ENCODE results near the gene DNAJC15. TPM values are rescaled to one million over a fixed set of nuclear protein-coding genes. Genes with fewer than 3 reads are reported as not detected.
A peak's percentile ranks its signal among the peaks of the same experiment; 100 is the strongest.

DNAJC15 gene
- 10 to 100 TPM; 29.7 to 46.9 TPM for total RNA-seq
- 32.0 TPM for polyA plus RNA-seq (2013, experiment 1 of 2)
- polyA plus RNA-seq (2013, experiment 2 of 2), result 29.6 TPM
- long read RNA-seq, experiment 1, full-length matches to known transcripts, result 29 of 66 reads
- long read RNA-seq, experiment 1, partial matches to known transcripts, result 14 of 66 reads
- long read RNA-seq, experiment 1, other reads (novel, unspliced or antisense), result 23 of 66 reads
- long read RNA-seq, experiment 2, full-length matches to known transcripts, result 68 of 253 reads
- long read RNA-seq, experiment 2, partial matches to known transcripts, result 109 of 253 reads
- long read RNA-seq, experiment 2, other reads (novel, unspliced or antisense), result 76 of 253 reads
- long read RNA-seq, experiment 3, full-length matches to known transcripts, result 101 of 142 reads
- long read RNA-seq, experiment 3, partial matches to known transcripts, result 10 of 142 reads
- long read RNA-seq, experiment 3, other reads (novel, unspliced or antisense), result 31 of 142 reads
- long read RNA-seq, experiment 4, full-length matches to known transcripts, result 63 of 198 reads
- long read RNA-seq, experiment 4, partial matches to known transcripts, result 5 of 198 reads
- long read RNA-seq, experiment 4, other reads (novel, unspliced or antisense), result 130 of 198 reads

GRCh38 chr13:43023289-43023963, at the start of gene DNAJC15:
DNAJC15 (plus strand) TSS chr13:43023586; CDS start chr13:43023627, 41 bp downstream.
- H3K36me3 Mint-ChIP-seq (ENCODE audit: low read depth), result peaks cover 21% of the 10 kb centered on the region
- H3K36me3 ChIP-seq (ENCODE audit: control insufficient read depth, insufficient read depth, low read length), result peaks cover 5% of the 10 kb centered on the region
- H3K9me3 ChIP-seq (ENCODE audit: control insufficient read depth, low read length), result peaks cover 3% of the 10 kb centered on the region
- H3K9me3 Mint-ChIP-seq, result peaks cover 6% of the 10 kb centered on the region
- H3K4me3 ChIP-seq (ENCODE audit: low read length), result peak within 1 kb of the TSS; percentile 90
- H3K4me3 Mint-ChIP-seq, result peak within 1 kb of the TSS; percentile 90
- H3K27ac Mint-ChIP-seq, result peak within 1 kb of the TSS; percentile 95
- peak within 1 kb of the TSS; percentile 68 for H3K9ac ChIP-seq (ENCODE audit: extremely low read depth, low read length, poor library complexity, severe bottlenecking)
- TF ChIP-seq, protein P1, sequence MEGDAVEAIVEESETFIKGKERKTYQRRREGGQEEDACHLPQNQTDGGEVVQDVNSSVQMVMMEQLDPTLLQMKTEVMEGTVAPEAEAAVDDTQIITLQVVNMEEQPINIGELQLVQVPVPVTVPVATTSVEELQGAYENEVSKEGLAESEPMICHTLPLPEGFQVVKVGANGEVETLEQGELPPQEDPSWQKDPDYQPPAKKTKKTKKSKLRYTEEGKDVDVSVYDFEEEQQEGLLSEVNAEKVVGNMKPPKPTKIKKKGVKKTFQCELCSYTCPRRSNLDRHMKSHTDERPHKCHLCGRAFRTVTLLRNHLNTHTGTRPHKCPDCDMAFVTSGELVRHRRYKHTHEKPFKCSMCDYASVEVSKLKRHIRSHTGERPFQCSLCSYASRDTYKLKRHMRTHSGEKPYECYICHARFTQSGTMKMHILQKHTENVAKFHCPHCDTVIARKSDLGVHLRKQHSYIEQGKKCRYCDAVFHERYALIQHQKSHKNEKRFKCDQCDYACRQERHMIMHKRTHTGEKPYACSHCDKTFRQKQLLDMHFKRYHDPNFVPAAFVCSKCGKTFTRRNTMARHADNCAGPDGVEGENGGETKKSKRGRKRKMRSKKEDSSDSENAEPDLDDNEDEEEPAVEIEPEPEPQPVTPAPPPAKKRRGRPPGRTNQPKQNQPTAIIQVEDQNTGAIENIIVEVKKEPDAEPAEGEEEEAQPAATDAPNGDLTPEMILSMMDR (conservative IDR thresholded peaks at IDR 0.05), result peak; percentile 35
- DNase-seq, result peak; percentile 86
- no peaks in the 10 kb centered on the region for H3K27me3 Mint-ChIP-seq (ENCODE audit: insufficient read depth)
- 12 to 28% methylated on average over 26 to 48 of the region's 48 CpGs for WGBS, 2 experiments (ENCODE audit: insufficient coverage in 1 of 2, insufficient read length in 1 of 2)
- peaks cover 3% of the 10 kb centered on the region for H3K4me1 ChIP-seq (ENCODE audit: control insufficient read depth, insufficient read depth, low read length)
- H3K27me3 ChIP-seq (ENCODE audit: control insufficient read depth, insufficient read depth, low read length, poor library complexity, severe bottlenecking), result no peaks in the 10 kb centered on the region
- peaks cover 12% of the 10 kb centered on the region for H3K4me1 Mint-ChIP-seq
- peak within 1 kb of the TSS; percentile 72 for H3K27ac ChIP-seq (ENCODE audit: low read depth, low read length)

GRCh38 chr13:42976066-42976465, 47.3 kb upstream of the DNAJC15 start:
- Mint-ChIP-seq H3K4me1 (peaks cover 26% of the 10 kb centered on the region), H3K36me3 (ENCODE audit: low read depth) (peaks cover 21% of the 10 kb centered on the region), H3K27ac (no peak overlapping the region), H3K4me3 (no peak overlapping the region), H3K9me3 (peaks cover 12% of the 10 kb centered on the region), H3K27me3 (ENCODE audit: insufficient read depth) (no peaks in the 10 kb centered on the region)
- no peak for DNase-seq
- no peak overlapping the region for H3K27ac ChIP-seq (ENCODE audit: low read depth, low read length)
- H3K4me1 ChIP-seq (ENCODE audit: control insufficient read depth, insufficient read depth, low read length), result peaks cover 21% of the 10 kb centered on the region
- WGBS, 2 experiments (ENCODE audit: insufficient coverage in 1 of 2, insufficient read length in 1 of 2), result 91 to 92% methylated on average over 2 of the region's 3 CpGs
- peak overlapping the region; percentile 44 for H3K4me3 ChIP-seq (ENCODE audit: low read length)
- TF ChIP-seq, protein P1 (conservative IDR thresholded peaks at IDR 0.05), result no peak
- no peaks in the 10 kb centered on the region for H3K27me3 ChIP-seq (ENCODE audit: control insufficient read depth, insufficient read depth, low read length, poor library complexity, severe bottlenecking)
- H3K9me3 ChIP-seq (ENCODE audit: control insufficient read depth, low read length), result peaks cover 27% of the 10 kb centered on the region
- peaks cover 73% of the 10 kb centered on the region for H3K36me3 ChIP-seq (ENCODE audit: control insufficient read depth, insufficient read depth, low read length)
- H3K9ac ChIP-seq (ENCODE audit: extremely low read depth, low read length, poor library complexity, severe bottlenecking), result no peak overlapping the region

DNA sequence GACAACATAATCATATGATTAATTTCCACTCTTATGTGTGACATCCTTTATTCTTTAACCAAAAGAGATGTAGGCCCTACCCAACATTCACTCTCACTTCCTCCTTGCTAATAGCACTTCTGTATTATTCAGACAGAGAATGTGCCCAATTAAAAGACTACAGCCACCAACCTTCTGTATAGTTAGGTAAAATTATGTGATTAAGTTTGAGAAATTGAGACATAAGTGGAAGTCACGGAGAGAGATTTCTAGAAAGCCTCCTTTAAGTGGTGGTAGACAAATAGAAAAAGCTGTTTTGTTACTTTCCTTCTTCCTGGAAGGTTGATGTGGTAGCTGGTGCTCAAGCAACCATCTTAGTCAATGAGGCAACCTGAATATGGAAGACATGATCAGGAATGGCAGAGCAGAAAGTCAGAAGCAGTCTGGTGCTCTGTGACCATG, 46.1 kb upstream of the DNAJC15 start:
- H3K4me1 Mint-ChIP-seq, result peaks cover 25% of the 10 kb centered on the region
- no peak overlapping the region for H3K4me3 Mint-ChIP-seq
- H3K36me3 Mint-ChIP-seq (ENCODE audit: low read depth), result peaks cover 21% of the 10 kb centered on the region
- no peak overlapping the region for H3K9ac ChIP-seq (ENCODE audit: extremely low read depth, low read length, poor library complexity, severe bottlenecking)
- WGBS, 2 experiments (ENCODE audit: insufficient coverage in 1 of 2, insufficient read length in 1 of 2), result 100% methylated on average over 1 of the region's 1 CpG
- H3K9me3 Mint-ChIP-seq, result peaks cover 12% of the 10 kb centered on the region
- H3K36me3 ChIP-seq (ENCODE audit: control insufficient read depth, insufficient read depth, low read length), result peaks cover 67% of the 10 kb centered on the region
- TF ChIP-seq, protein P1 (conservative IDR thresholded peaks at IDR 0.05), result no peak
- H3K27me3 ChIP-seq (ENCODE audit: control insufficient read depth, insufficient read depth, low read length, poor library complexity, severe bottlenecking), result no peaks in the 10 kb centered on the region
- no peak overlapping the region for H3K27ac Mint-ChIP-seq
- H3K4me1 ChIP-seq (ENCODE audit: control insufficient read depth, insufficient read depth, low read length), result peaks cover 20% of the 10 kb centered on the region
- peaks cover 27% of the 10 kb centered on the region for H3K9me3 ChIP-seq (ENCODE audit: control insufficient read depth, low read length)
- no peaks in the 10 kb centered on the region for H3K27me3 Mint-ChIP-seq (ENCODE audit: insufficient read depth)
- no peak for DNase-seq
- no peak overlapping the region for H3K27ac ChIP-seq (ENCODE audit: low read depth, low read length)
- H3K4me3 ChIP-seq (ENCODE audit: low read length), result peak overlapping the region; percentile 44

Data from endodermal cell (in vitro differentiated cells).